ENCODE results near the gene NOP16.

Gene NOP16

GRCh38 chr5:176334031-176334770 is 54.2 kb downstream of the NOP16 start:
- Mint-ChIP-seq H3K27me3 (no peaks in the 10 kb centered on the region), H3K9me3 (peaks cover 6% of the 10 kb centered on the region), H3K36me3 (peaks cover 37% of the 10 kb centered on the region), H3K27ac (no peak overlapping the region), H3K4me3 (no peak overlapping the region), H3K4me1 (no peaks in the 10 kb centered on the region)
- ATAC-seq, result no peak

Data from stimulated activated memory B cell treated with anti-CD40 and anti-IgM and Interleukin-4, amounts not matched to agents 10 μg/mL and 1 μg/mL and 100 μg/mL, for 72 hours (primary cell).